ENCODE results near the gene FLRT1. TPM values are rescaled to one million over a fixed set of nuclear protein-coding genes. Genes with fewer than 3 reads are reported as not detected.

FLRT1 gene
- total and polyA plus RNA-seq, 7 donors: 0.03 to 0.10 (median 0.08) TPM; not detected in 2

- peaks cover 18% of the 10 kb centered on the region for H3K4me1 ChIP-seq
- DNase-seq (no peak), ATAC-seq (peak in 1 of 4 donors; percentile 12)
- H3K9me3 ChIP-seq: no peaks in the 10 kb centered on the region
- TF ChIP-seq, protein P1, sequence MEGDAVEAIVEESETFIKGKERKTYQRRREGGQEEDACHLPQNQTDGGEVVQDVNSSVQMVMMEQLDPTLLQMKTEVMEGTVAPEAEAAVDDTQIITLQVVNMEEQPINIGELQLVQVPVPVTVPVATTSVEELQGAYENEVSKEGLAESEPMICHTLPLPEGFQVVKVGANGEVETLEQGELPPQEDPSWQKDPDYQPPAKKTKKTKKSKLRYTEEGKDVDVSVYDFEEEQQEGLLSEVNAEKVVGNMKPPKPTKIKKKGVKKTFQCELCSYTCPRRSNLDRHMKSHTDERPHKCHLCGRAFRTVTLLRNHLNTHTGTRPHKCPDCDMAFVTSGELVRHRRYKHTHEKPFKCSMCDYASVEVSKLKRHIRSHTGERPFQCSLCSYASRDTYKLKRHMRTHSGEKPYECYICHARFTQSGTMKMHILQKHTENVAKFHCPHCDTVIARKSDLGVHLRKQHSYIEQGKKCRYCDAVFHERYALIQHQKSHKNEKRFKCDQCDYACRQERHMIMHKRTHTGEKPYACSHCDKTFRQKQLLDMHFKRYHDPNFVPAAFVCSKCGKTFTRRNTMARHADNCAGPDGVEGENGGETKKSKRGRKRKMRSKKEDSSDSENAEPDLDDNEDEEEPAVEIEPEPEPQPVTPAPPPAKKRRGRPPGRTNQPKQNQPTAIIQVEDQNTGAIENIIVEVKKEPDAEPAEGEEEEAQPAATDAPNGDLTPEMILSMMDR (IDR thresholded peaks at IDR 0.05): no peak
- intact Hi-C loops (cut with DNase I): no loop called here
- no peaks in the 10 kb centered on the region for H3K36me3 ChIP-seq (ENCODE audit: insufficient read depth in 1 of 2, low read depth in 1 of 2)
- no peak overlapping the region for H3K27ac ChIP-seq
- no peak overlapping the region for H3K4me3 ChIP-seq
- 79 to 82% (median 82%) methylated on average over 19 to 21 of the region's 22 CpGs for WGBS, 3 donors
- H3K27me3 ChIP-seq (ENCODE audit: insufficient read depth in 3 of 3, low read length in 2 of 3): no peaks in the 10 kb centered on the region
These were observed 14.6 kb upstream of the FLRT1 start for GRCh38 chr11:64020976-64021756.

GRCh38 chr11:64021757-64022093 is 14.0 kb upstream of the FLRT1 start:
- no peak overlapping the region for H3K4me3 ChIP-seq
- intact Hi-C loops (cut with DNase I): no loop called here
- peak in 1 of 2 donors; percentile 84 for DNase-seq
- H3K4me1 ChIP-seq: peaks cover 18% of the 10 kb centered on the region
- no peak overlapping the region for H3K27ac ChIP-seq
- WGBS, 3 donors: 36 to 44% (median 38%) methylated on average over 7 to 10 of the region's 10 CpGs
- TF ChIP-seq, protein P1 (IDR thresholded peaks at IDR 0.05): no peak
- H3K27me3 ChIP-seq (ENCODE audit: insufficient read depth in 3 of 3, low read length in 2 of 3): no peaks in the 10 kb centered on the region
- H3K36me3 ChIP-seq (ENCODE audit: insufficient read depth in 1 of 2, low read depth in 1 of 2): no peaks in the 10 kb centered on the region
- H3K9me3 ChIP-seq: no peaks in the 10 kb centered on the region
- peak; percentile 37 to 83 (median 53) for ATAC-seq

GRCh38 chr11:64022125-64022784 is 13.5 kb upstream of the FLRT1 start:
- intact Hi-C loops (cut with DNase I): no loop called here

DNA sequence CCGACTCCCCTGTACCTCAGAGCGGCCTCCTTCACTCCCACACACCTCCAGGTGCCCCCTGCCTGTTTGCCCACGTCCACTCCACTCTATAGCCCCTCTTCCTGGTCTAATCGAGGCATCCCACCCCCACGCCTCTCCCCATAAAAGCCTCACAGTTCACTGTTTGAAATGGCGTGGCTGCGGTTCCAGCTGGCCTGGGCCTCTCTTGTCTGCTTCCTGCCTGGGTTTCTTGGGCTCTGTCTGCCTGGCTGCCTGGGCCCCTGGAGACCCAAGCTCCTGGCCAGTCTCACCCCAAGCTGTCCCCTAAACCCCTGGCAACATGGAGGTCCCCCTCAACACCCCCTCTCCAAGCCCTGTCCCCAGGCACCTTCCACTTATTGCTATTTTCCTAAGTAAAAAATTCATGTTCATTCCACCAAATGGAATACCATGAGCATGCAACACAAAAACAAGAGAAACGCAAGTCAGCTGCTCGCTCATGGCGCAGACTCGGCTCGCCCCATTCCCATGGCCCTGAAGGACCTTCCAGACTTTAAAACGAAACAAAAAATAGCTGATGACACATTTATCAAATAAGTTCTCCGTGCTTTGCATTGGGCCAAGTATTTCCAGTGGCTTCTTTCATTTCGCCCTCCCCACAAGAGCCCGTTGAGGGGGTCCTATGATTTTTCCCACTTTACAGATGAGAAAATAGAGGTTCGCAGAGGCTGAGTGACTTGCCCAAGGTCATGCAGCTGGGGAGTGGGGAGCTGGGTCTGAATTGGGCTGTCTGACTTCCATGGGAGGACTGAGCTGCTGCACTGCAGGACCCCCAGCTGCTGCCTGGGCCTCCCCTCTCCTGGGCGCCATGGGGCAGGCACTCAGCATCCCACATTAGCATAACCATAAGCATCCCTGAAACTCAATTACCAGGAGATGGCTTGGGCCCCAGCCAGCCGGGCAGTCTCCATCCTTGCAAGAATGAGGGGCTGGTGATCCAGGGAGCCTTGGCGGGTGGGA is 11.7 kb upstream of the FLRT1 start:
- H3K4me1 ChIP-seq: peaks cover 18% of the 10 kb centered on the region
- no peaks in the 10 kb centered on the region for H3K9me3 ChIP-seq
- ATAC-seq (no peak), DNase-seq (no peak)
- WGBS, 3 donors: 87 to 88% (median 88%) methylated on average over 20 of the region's 20 CpGs
- TF ChIP-seq, protein P1 (IDR thresholded peaks at IDR 0.05): no peak
- no peaks in the 10 kb centered on the region for H3K27me3 ChIP-seq (ENCODE audit: insufficient read depth in 3 of 3, low read length in 2 of 3)
- H3K27ac ChIP-seq: peak overlapping the region; percentile 30
- H3K36me3 ChIP-seq (ENCODE audit: insufficient read depth in 1 of 2, low read depth in 1 of 2): no peaks in the 10 kb centered on the region
- intact Hi-C loops (cut with DNase I): no loop called here
- H3K4me3 ChIP-seq: no peak overlapping the region

More at GRCh38 chr11:64022125-64022784, 13.5 kb upstream of the FLRT1 start:
- TF ChIP-seq, protein P1 (IDR thresholded peaks at IDR 0.05): no peak
- H3K27ac ChIP-seq: no peak overlapping the region
- H3K4me3 ChIP-seq: no peak overlapping the region
- ATAC-seq (peak in 3 of 4 donors; percentile 2 to 12 (median 10)), DNase-seq (no peak)
- H3K9me3 ChIP-seq: no peaks in the 10 kb centered on the region
- 53 to 70% (median 57%) methylated on average over 13 to 14 of the region's 14 CpGs for WGBS, 3 donors
- no peaks in the 10 kb centered on the region for H3K36me3 ChIP-seq (ENCODE audit: insufficient read depth in 1 of 2, low read depth in 1 of 2)
- peaks cover 18% of the 10 kb centered on the region for H3K4me1 ChIP-seq
- H3K27me3 ChIP-seq (ENCODE audit: insufficient read depth in 3 of 3, low read length in 2 of 3): no peaks in the 10 kb centered on the region
